GM19467 (cell line): Measurements from ENCODE around the gene FHDC1.

Experiments
- ATAC-seq: cut with Tn5 transposase; IDR thresholded peaks from one replicate; pipeline ENCODE4 v1.9.1; 2021; ENCODE audit warnings: mild to moderate bottlenecking, moderate library complexity; ENCODE audit not compliant: unreplicated experiment

Gene FHDC1

GRCh38 chr4:152976212-152976761 is 40.2 kb downstream of the FHDC1 start:
- no peak for ATAC-seq

- no peak for ATAC-seq
These were observed 43.7 kb downstream of the FHDC1 start for GRCh38 chr4:152979731-152980330.

GRCh38 chr4:152981278-152981677 is 45.2 kb downstream of the FHDC1 start:
- ATAC-seq, result no peak

GRCh38 chr4:152981842-152982241 is 45.7 kb downstream of the FHDC1 start:
- ATAC-seq, result no peak

GRCh38 chr4:152983221-152983620 is 47.1 kb downstream of the FHDC1 start:
- no peak for ATAC-seq

GRCh38 chr4:152983774-152984411 is 47.8 kb downstream of the FHDC1 start:
- no peak for ATAC-seq

GRCh38 chr4:152988721-152989553 is 52.8 kb downstream of the FHDC1 start:
- ATAC-seq, result no peak

- ATAC-seq, result no peak
These were observed 53.4 kb downstream of the FHDC1 start for GRCh38 chr4:152989554-152989970.

- ATAC-seq, result no peak
These were observed 54.5 kb downstream of the FHDC1 start for GRCh38 chr4:152990471-152991131.

GRCh38 chr4:152991398-152991797 is 55.3 kb downstream of the FHDC1 start:
- no peak for ATAC-seq

- no peak for ATAC-seq
These were observed 55.9 kb downstream of the FHDC1 start for GRCh38 chr4:152992027-152992426.

- no peak for ATAC-seq
These were observed 56.3 kb downstream of the FHDC1 start for GRCh38 chr4:152992466-152992865.

GRCh38 chr4:152994038-152994437 is 57.9 kb downstream of the FHDC1 start:
- no peak for ATAC-seq

- ATAC-seq, result no peak
These were observed 60.0 kb downstream of the FHDC1 start for GRCh38 chr4:152996111-152996571.

- ATAC-seq, result no peak
These were observed 60.5 kb downstream of the FHDC1 start for GRCh38 chr4:152996672-152997071.

GRCh38 chr4:152997288-152997687 is 61.2 kb downstream of the FHDC1 start:
- ATAC-seq, result no peak

- ATAC-seq, result no peak
These were observed 61.8 kb downstream of the FHDC1 start for GRCh38 chr4:152997771-152998487.

- ATAC-seq, result no peak
These were observed 62.7 kb downstream of the FHDC1 start for GRCh38 chr4:152998861-152999260.

- ATAC-seq, result no peak
These were observed 63.4 kb downstream of the FHDC1 start for GRCh38 chr4:152999346-153000075.

- no peak for ATAC-seq
These were observed 63.9 kb downstream of the FHDC1 start for GRCh38 chr4:153000076-153000420.
